ENCODE results near the gene GPR15LG. TPM values are rescaled to one million over a fixed set of nuclear protein-coding genes. Genes with fewer than 3 reads are reported as not detected.
"Not testable (repeated sequence)": the region's sequence is repeated elsewhere in the genome, so short reads cannot be mapped to it uniquely, and the experiment has no call there.

The GPR15LG gene
- polyA plus RNA-seq, 1 experiment, result not detected

GRCh38 chr10:84178160-84178609 is 4.6 kb downstream of the GPR15LG start:
- no peak for TF ChIP-seq CTCF (IDR thresholded peaks at IDR 0.05; ENCODE audit: low read depth, low read length)
- Histone ChIP-seq H3K27me3 (ENCODE audit: control insufficient read depth, insufficient read depth, low read length) (peaks cover 4% of the 10 kb centered on the region), H3K4me3 (ENCODE audit: low read depth, low read length) (no peak overlapping the region), H3K9me3 (ENCODE audit: control insufficient read depth, insufficient read depth, low read length) (no peaks in the 10 kb centered on the region; the same call in 1 of the 2 replicates), H3K27ac (ENCODE audit: low read depth, low read length) (no peak overlapping the region)
- DNase-seq (ENCODE audit: low read depth, low spot score), result no peak
- POLR2A ChIA-PET, result no interaction called here
- CTCF ChIA-PET, result no interaction called here

- no peak for TF ChIP-seq CTCF (IDR thresholded peaks at IDR 0.05; ENCODE audit: low read depth, low read length)
- H3K27me3 ChIP-seq (ENCODE audit: control insufficient read depth, insufficient read depth, low read length), result peaks cover 4% of the 10 kb centered on the region
- CTCF ChIA-PET, result no interaction called here
- no peaks in the 10 kb centered on the region; the same call in 1 of the 2 replicates for H3K9me3 ChIP-seq (ENCODE audit: control insufficient read depth, insufficient read depth, low read length)
- no peak overlapping the region for H3K27ac ChIP-seq (ENCODE audit: low read depth, low read length)
- POLR2A ChIA-PET, result no interaction called here
- DNase-seq (ENCODE audit: low read depth, low spot score), result no peak
- no peak overlapping the region for H3K4me3 ChIP-seq (ENCODE audit: low read depth, low read length)
Observed at GRCh38 chr10:84179059-84179710, 5.6 kb downstream of the GPR15LG start.

- H3K4me3 ChIP-seq (ENCODE audit: low read depth, low read length); H3K27ac ChIP-seq (ENCODE audit: low read depth, low read length); POLR2A ChIA-PET; H3K27me3 ChIP-seq (ENCODE audit: control insufficient read depth, insufficient read depth, low read length); CTCF ChIA-PET; H3K9me3 ChIP-seq (ENCODE audit: control insufficient read depth, insufficient read depth, low read length); DNase-seq (ENCODE audit: low read depth, low spot score): not testable (repeated sequence)
Observed at GRCh38 chr10:84180386-84180785, 6.8 kb downstream of the GPR15LG start.

GRCh38 chr10:84181631-84182030 is 8.0 kb downstream of the GPR15LG start:
- Histone ChIP-seq H3K4me3 (ENCODE audit: low read depth, low read length) (no peak overlapping the region), H3K27ac (ENCODE audit: low read depth, low read length) (no peak overlapping the region), H3K27me3 (ENCODE audit: control insufficient read depth, insufficient read depth, low read length) (peaks cover 4% of the 10 kb centered on the region), H3K9me3 (ENCODE audit: control insufficient read depth, insufficient read depth, low read length) (no peaks in the 10 kb centered on the region; the same call in 1 of the 2 replicates)
- CTCF ChIA-PET, result no interaction called here
- no peak for DNase-seq (ENCODE audit: low read depth, low spot score)
- POLR2A ChIA-PET, result no interaction called here
- TF ChIP-seq CTCF (IDR thresholded peaks at IDR 0.05; ENCODE audit: low read depth, low read length), result no peak

GRCh38 chr10:84184517-84184916 is 10.9 kb downstream of the GPR15LG start:
- CTCF ChIA-PET, result interaction anchor here (1.5 kb wide), 1 partner anchor 37 kb away, joined by 3 read pairs; no protein-coding TSS in a partner anchor
- Histone ChIP-seq H3K9me3 (ENCODE audit: control insufficient read depth, insufficient read depth, low read length) (no peaks in the 10 kb centered on the region; the same call in 1 of the 2 replicates), H3K27me3 (ENCODE audit: control insufficient read depth, insufficient read depth, low read length) (peaks cover 4% of the 10 kb centered on the region), H3K27ac (ENCODE audit: low read depth, low read length) (no peak overlapping the region), H3K4me3 (ENCODE audit: low read depth, low read length) (no peak overlapping the region)
- TF ChIP-seq CTCF (IDR thresholded peaks at IDR 0.05; ENCODE audit: low read depth, low read length), result no peak
- no peak for DNase-seq (ENCODE audit: low read depth, low spot score)
- POLR2A ChIA-PET, result no interaction called here
